DND-41 (cell line): ENCODE data around the gene BRD1.

Experiments
- ATAC-seq: fragments of 200-7000 bp; cut with Tn5 transposase; 3 replicates; pipeline ENCODE4 v1.9.1; 2021; ENCODE audit warnings: low read depth; ENCODE audit not compliant: insufficient read depth
- DNase-seq: peaks from one replicate; pipeline ENCODE4 v3.0.0-alpha.2; 2020
- H2AFZ ChIP-seq: 2 replicates; pipeline ENCODE4 v1.6.0; 2012; ENCODE audit warnings: low read depth, low read length
- H3K27ac ChIP-seq: 2 replicates; pipeline ENCODE4 v1.5.1; 2012; ENCODE audit warnings: low read length, inconsistent platforms
- H3K27me3 ChIP-seq: fragments of 200-600 bp; sonication (generic); 2 replicates; pipeline ENCODE4 v1.6.0; 2012; ENCODE audit warnings: low read length, mild to moderate bottlenecking, inconsistent platforms; ENCODE audit not compliant: insufficient read depth, poor library complexity
- H3K36me3 ChIP-seq: 2 replicates; pipeline ENCODE4 v1.5.1; 2012; ENCODE audit warnings: low read length, inconsistent platforms; ENCODE audit not compliant: insufficient read depth
- H3K4me1 ChIP-seq: 2 replicates; pipeline ENCODE4 v1.5.1; 2012; ENCODE audit warnings: mild to moderate bottlenecking, low read length; ENCODE audit not compliant: insufficient read depth
- H3K4me2 ChIP-seq: 2 replicates; pipeline ENCODE4 v1.6.0; 2012; ENCODE audit warnings: mild to moderate bottlenecking, moderate library complexity, low read length, inconsistent platforms; ENCODE audit not compliant: insufficient read depth
- H3K4me3 ChIP-seq, 2 experiments: fragments of 200-600 bp in 1 of 2; shearing (Covaris generic) in 1 of 2; 2 replicates each; pipeline ENCODE4 v1.5.1; 2012 to 2016; ENCODE audit warnings: inconsistent platforms in 2 of 2, low read length in 2 of 2, mild to moderate bottlenecking in 2 of 2, low read depth in 1 of 2, moderate library complexity in 1 of 2
- H3K79me2 ChIP-seq: 2 replicates; pipeline ENCODE4 v1.6.0; 2012; ENCODE audit warnings: low read length, inconsistent platforms; ENCODE audit not compliant: insufficient read depth
- H3K9ac ChIP-seq: 2 replicates; pipeline ENCODE4 v1.6.0; 2012; ENCODE audit warnings: low read depth, mild to moderate bottlenecking, inconsistent platforms, low read length, moderate library complexity
- H3K9me3 ChIP-seq: 2 replicates; pipeline ENCODE4 v1.5.1; 2012; ENCODE audit warnings: low read length, moderate library complexity, mild to moderate bottlenecking, inconsistent platforms; ENCODE audit not compliant: insufficient read depth, severe bottlenecking
- H4K20me1 ChIP-seq: 2 replicates; pipeline ENCODE4 v1.6.0; 2012; ENCODE audit warnings: low read length; ENCODE audit not compliant: insufficient read depth
- EZH2 ChIP-seq: IDR thresholded peaks from 3 replicates; pipeline ENCODE4 v1.6.1; 2012; ENCODE audit warnings: borderline replicate concordance, low read depth, mild to moderate bottlenecking, moderate library complexity, low read length, inconsistent platforms; ENCODE audit not compliant: severe bottlenecking
- TF ChIP-seq, protein P1 (sequence below): IDR thresholded peaks from 2 replicates; pipeline ENCODE4 v1.5.1; 2012; ENCODE audit warnings: borderline replicate concordance, low read length, moderate library complexity, mild to moderate bottlenecking; ENCODE audit not compliant: poor library complexity, severe bottlenecking; ENCODE audit errors: extremely low read depth

Gene BRD1

DNA sequence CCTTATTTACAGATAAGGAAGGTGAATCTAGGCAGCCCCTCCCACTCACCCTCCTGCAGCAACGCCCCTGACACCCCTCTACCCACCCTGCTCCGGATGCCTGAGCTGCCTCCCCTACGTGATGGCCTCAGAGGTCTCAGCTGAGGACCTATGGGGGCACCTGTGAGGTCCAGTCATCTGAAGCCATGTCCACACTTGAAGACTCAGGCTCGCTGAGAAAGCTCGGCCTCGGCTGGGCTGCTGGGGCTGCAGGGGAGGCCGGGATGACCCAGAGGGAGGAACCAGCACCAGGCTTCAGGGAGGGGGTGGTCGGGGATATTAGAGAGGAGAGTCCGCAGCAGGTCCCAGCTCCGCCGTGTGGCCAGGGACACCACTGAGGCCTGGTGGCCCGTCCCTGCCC is 92.8 kb downstream of the BRD1 start:
- ATAC-seq (no peak), DNase-seq (no peak)
- Histone ChIP-seq H3K4me1 (no peaks in the 10 kb centered on the region), H2AFZ (no peak overlapping the region), H4K20me1 (peaks cover 5% of the 10 kb centered on the region), H3K79me2 (no peaks in the 10 kb centered on the region), H3K4me3 (no peak overlapping the region), H3K27ac (no peak overlapping the region), H3K9ac (no peak overlapping the region), H3K27me3 (no peaks in the 10 kb centered on the region), H3K36me3 (no peaks in the 10 kb centered on the region), H3K9me3 (peaks cover 6% of the 10 kb centered on the region), H3K4me2 (no peak overlapping the region)
- TF ChIP-seq EZH2: no peak
- TF ChIP-seq, protein P1, sequence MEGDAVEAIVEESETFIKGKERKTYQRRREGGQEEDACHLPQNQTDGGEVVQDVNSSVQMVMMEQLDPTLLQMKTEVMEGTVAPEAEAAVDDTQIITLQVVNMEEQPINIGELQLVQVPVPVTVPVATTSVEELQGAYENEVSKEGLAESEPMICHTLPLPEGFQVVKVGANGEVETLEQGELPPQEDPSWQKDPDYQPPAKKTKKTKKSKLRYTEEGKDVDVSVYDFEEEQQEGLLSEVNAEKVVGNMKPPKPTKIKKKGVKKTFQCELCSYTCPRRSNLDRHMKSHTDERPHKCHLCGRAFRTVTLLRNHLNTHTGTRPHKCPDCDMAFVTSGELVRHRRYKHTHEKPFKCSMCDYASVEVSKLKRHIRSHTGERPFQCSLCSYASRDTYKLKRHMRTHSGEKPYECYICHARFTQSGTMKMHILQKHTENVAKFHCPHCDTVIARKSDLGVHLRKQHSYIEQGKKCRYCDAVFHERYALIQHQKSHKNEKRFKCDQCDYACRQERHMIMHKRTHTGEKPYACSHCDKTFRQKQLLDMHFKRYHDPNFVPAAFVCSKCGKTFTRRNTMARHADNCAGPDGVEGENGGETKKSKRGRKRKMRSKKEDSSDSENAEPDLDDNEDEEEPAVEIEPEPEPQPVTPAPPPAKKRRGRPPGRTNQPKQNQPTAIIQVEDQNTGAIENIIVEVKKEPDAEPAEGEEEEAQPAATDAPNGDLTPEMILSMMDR: no peak

DNA sequence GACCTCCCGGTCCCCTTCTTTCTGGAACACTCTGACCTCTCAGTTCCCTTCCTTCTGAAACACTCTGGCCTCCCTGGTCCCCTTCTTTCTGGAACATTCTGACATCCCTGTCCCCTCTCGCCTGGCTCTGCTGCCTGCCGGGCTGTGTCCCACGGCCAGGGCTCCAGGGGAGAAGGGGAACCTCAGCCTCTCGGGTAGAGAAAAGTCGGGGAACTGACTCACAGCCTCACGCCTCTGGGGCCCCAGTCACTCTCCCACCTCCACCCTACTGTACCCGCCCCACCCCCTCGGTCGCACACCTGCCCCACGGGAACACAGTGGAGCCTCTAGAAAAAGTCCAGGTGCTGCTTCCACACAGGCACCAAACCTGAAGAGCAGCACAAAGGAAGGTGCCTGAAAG is 93.3 kb downstream of the BRD1 start:
- Histone ChIP-seq H2AFZ (no peak overlapping the region), H3K27ac (no peak overlapping the region), H3K9ac (no peak overlapping the region), H3K4me2 (no peak overlapping the region), H4K20me1 (peaks cover 5% of the 10 kb centered on the region), H3K4me3 (no peak overlapping the region), H3K4me1 (no peaks in the 10 kb centered on the region), H3K36me3 (no peaks in the 10 kb centered on the region), H3K9me3 (peaks cover 6% of the 10 kb centered on the region), H3K27me3 (no peaks in the 10 kb centered on the region), H3K79me2 (no peaks in the 10 kb centered on the region)
- DNase-seq (no peak), ATAC-seq (no peak)
- no peak for TF ChIP-seq EZH2
- TF ChIP-seq, protein P1: no peak

DNA sequence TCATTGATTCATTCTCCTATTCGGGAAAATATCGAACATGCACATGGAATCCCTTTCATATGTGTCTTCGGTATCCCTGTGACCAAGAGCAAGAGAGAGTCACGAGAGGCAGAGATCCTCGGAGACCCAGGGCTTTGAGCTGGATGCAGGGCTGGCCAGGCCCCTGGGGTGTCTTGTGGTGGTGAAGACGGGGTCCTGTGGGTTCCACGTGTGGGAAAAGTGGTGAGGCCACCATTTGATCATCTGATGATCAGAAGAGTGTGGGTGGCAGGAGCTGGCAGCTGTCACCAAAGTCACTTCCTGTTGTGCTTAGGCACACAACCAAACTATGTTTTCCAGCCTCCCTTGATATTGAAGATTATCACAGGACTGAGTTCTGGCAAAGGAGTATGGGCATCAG is 94.0 kb downstream of the BRD1 start:
- TF ChIP-seq, protein P1: no peak
- no peak for TF ChIP-seq EZH2
- no peak overlapping the region for H3K9ac ChIP-seq
- no peak for DNase-seq
- H3K9me3 ChIP-seq: peaks cover 2% of the 10 kb centered on the region
- no peak overlapping the region for H3K27ac ChIP-seq
- H3K36me3 ChIP-seq: no peaks in the 10 kb centered on the region
- no peak overlapping the region for H3K4me3 ChIP-seq
- peaks cover 5% of the 10 kb centered on the region for H4K20me1 ChIP-seq
- ATAC-seq: no peak
- H3K4me1 ChIP-seq: no peaks in the 10 kb centered on the region
- H3K4me2 ChIP-seq: no peak overlapping the region
- H3K27me3 ChIP-seq: no peaks in the 10 kb centered on the region
- H3K79me2 ChIP-seq: no peaks in the 10 kb centered on the region
- no peak overlapping the region for H2AFZ ChIP-seq

DNA sequence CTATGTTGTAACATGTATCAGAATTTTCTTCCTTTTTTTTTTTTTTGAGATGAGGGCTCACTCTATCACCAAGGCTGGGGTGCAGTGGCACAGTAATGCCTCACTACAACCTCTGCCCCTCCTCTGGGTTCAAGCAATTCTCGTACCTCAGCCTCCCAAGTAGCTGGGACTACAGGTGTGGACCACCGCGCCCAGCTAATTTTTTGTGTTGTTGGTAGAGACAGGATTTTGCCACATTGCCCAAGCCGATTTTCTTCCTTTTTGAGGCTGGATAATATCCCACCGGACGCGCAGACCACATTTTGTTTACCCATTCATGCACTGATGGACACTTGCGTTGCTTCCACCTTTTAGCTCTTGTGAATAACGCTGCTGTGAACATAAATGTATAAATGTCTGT is 97.0 kb downstream of the BRD1 start:
- H3K9me3 ChIP-seq: no peaks in the 10 kb centered on the region
- H2AFZ ChIP-seq: no peak overlapping the region
- ATAC-seq (no peak), DNase-seq (no peak)
- H3K4me2 ChIP-seq: no peak overlapping the region
- no peaks in the 10 kb centered on the region for H3K36me3 ChIP-seq
- peaks cover 13% of the 10 kb centered on the region for H3K27me3 ChIP-seq
- H4K20me1 ChIP-seq: peaks cover 15% of the 10 kb centered on the region
- no peak overlapping the region for H3K4me3 ChIP-seq
- H3K79me2 ChIP-seq: no peaks in the 10 kb centered on the region
- H3K4me1 ChIP-seq: no peaks in the 10 kb centered on the region
- no peak for TF ChIP-seq EZH2
- TF ChIP-seq, protein P1: no peak
- H3K9ac ChIP-seq: no peak overlapping the region
- H3K27ac ChIP-seq: no peak overlapping the region
